HEK293 (cell line): ENCODE measurements around the gene CCDC30.

Experiments used
- BCL11A ChIP-seq: fragments of 450-650 bp; formaldehyde crosslinking; IDR thresholded peaks from 2 replicates; pipeline ENCODE4 v1.5.1; 2016; ENCODE audit warnings: low read depth, missing biosample characterization, missing genetic modification characterization
- ELK4 ChIP-seq: IDR thresholded peaks from 2 replicates; pipeline ENCODE4 v1.6.1; 2011; ENCODE audit warnings: mild to moderate bottlenecking, low read depth, low read length, borderline replicate concordance
- GLIS2 ChIP-seq: fragments of 450-650 bp; formaldehyde crosslinking; IDR thresholded peaks from 2 replicates; pipeline ENCODE4 v1.5.1; 2016; ENCODE audit warnings: missing biosample characterization, missing genetic modification characterization
- KLF10 ChIP-seq: fragments of 450-650 bp; IDR thresholded peaks from 2 replicates; pipeline ENCODE4 v1.5.1; 2018; ENCODE audit warnings: missing biosample characterization, mild to moderate bottlenecking, missing genetic modification characterization
- KLF17 ChIP-seq: fragments of 450-650 bp; formaldehyde crosslinking; IDR thresholded peaks from 2 replicates; pipeline ENCODE4 v1.5.1; 2016; ENCODE audit warnings: missing biosample characterization, missing genetic modification characterization
- KLF8 ChIP-seq: fragments of 450-650 bp; formaldehyde crosslinking; IDR thresholded peaks from 2 replicates; pipeline ENCODE4 v1.5.1; 2016; ENCODE audit warnings: missing biosample characterization, missing genetic modification characterization
- KLF9 ChIP-seq: fragments of 450-650 bp; formaldehyde crosslinking; IDR thresholded peaks from 2 replicates; pipeline ENCODE4 v1.5.1; 2016; ENCODE audit warnings: missing biosample characterization, missing genetic modification characterization, low read depth
- PATZ1 ChIP-seq: fragments of 450-650 bp; formaldehyde crosslinking; IDR thresholded peaks from 2 replicates; pipeline ENCODE4 v1.5.1; 2016; ENCODE audit warnings: missing biosample characterization, missing genetic modification characterization
- PRDM4 ChIP-seq: fragments of 450-650 bp; formaldehyde crosslinking; IDR thresholded peaks from 2 replicates; pipeline ENCODE4 v1.5.1; 2017; ENCODE audit warnings: missing biosample characterization, missing genetic modification characterization
- SCRT2 ChIP-seq: fragments of 450-650 bp; formaldehyde crosslinking; IDR thresholded peaks from 2 replicates; pipeline ENCODE4 v1.5.1; 2016; ENCODE audit warnings: missing biosample characterization, missing genetic modification characterization
- TRIM28 ChIP-seq: IDR thresholded peaks from 2 replicates; pipeline ENCODE4 v1.6.1; 2011; ENCODE audit warnings: low read length, control low read depth, borderline replicate concordance
- ZBTB48 ChIP-seq: fragments of 450-650 bp; formaldehyde crosslinking; IDR thresholded peaks from 2 replicates; pipeline ENCODE4 v1.5.1; 2016; ENCODE audit warnings: missing biosample characterization, missing genetic modification characterization
- ZBTB8A ChIP-seq: fragments of 450-650 bp; formaldehyde crosslinking; IDR thresholded peaks from 2 replicates; pipeline ENCODE4 v1.5.1; 2016; ENCODE audit warnings: missing biosample characterization, missing genetic modification characterization
- ZNF133 ChIP-seq: fragments of 450-650 bp; formaldehyde crosslinking; IDR thresholded peaks from 2 replicates; pipeline ENCODE4 v1.5.1; 2016; ENCODE audit warnings: missing biosample characterization, missing genetic modification characterization
- ZNF169 ChIP-seq: fragments of 450-650 bp; formaldehyde crosslinking; IDR thresholded peaks from 2 replicates; pipeline ENCODE4 v1.5.1; 2016; ENCODE audit warnings: missing biosample characterization, missing genetic modification characterization
- ZNF23 ChIP-seq: fragments of 450-650 bp; formaldehyde crosslinking; IDR thresholded peaks from 2 replicates; pipeline ENCODE4 v1.5.1; 2016; ENCODE audit warnings: missing biosample characterization, missing genetic modification characterization, borderline replicate concordance
- ZNF239 ChIP-seq: fragments of 450-650 bp; formaldehyde crosslinking; IDR thresholded peaks from 2 replicates; pipeline ENCODE4 v1.5.1; 2016; ENCODE audit warnings: missing biosample characterization, missing genetic modification characterization
- ZNF266 ChIP-seq: fragments of 450-650 bp; formaldehyde crosslinking; IDR thresholded peaks from 2 replicates; pipeline ENCODE4 v1.5.1; 2016; ENCODE audit warnings: missing biosample characterization, missing genetic modification characterization, low read depth
- ZNF280C ChIP-seq: fragments of 450-650 bp; formaldehyde crosslinking; IDR thresholded peaks from 2 replicates; pipeline ENCODE4 v1.5.1; 2016; ENCODE audit warnings: missing biosample characterization, missing genetic modification characterization
- ZNF302 ChIP-seq: fragments of 450-650 bp; formaldehyde crosslinking; IDR thresholded peaks from 2 replicates; pipeline ENCODE4 v1.5.1; 2016; ENCODE audit warnings: missing biosample characterization, missing genetic modification characterization, low read depth
- ZNF366 ChIP-seq: fragments of 450-650 bp; formaldehyde crosslinking; conservative IDR thresholded peaks from 2 replicates; pipeline ENCODE4 v1.5.1; 2016; ENCODE audit warnings: missing biosample characterization, missing genetic modification characterization
- ZNF501 ChIP-seq: fragments of 450-650 bp; formaldehyde crosslinking; IDR thresholded peaks from 2 replicates; pipeline ENCODE4 v1.5.1; 2016; ENCODE audit warnings: missing biosample characterization, missing genetic modification characterization
- ZNF510 ChIP-seq: fragments of 450-650 bp; formaldehyde crosslinking; IDR thresholded peaks from 2 replicates; pipeline ENCODE4 v1.5.1; 2018; ENCODE audit warnings: mild to moderate bottlenecking, missing genetic modification characterization, missing biosample characterization; ENCODE audit not compliant: insufficient replicate concordance
- ZNF596 ChIP-seq: fragments of 450-650 bp; IDR thresholded peaks from 2 replicates; pipeline ENCODE4 v1.5.0; 2018; ENCODE audit warnings: missing biosample characterization, mild to moderate bottlenecking, missing genetic modification characterization, moderate library complexity
- ZNF623 ChIP-seq: fragments of 450-650 bp; formaldehyde crosslinking; IDR thresholded peaks from 2 replicates; pipeline ENCODE4 v1.5.1; 2016; ENCODE audit warnings: missing biosample characterization, missing genetic modification characterization
- ZNF654 ChIP-seq: fragments of 450-650 bp; formaldehyde crosslinking; IDR thresholded peaks from 2 replicates; pipeline ENCODE4 v1.5.1; 2016; ENCODE audit warnings: low read depth, missing biosample characterization, missing genetic modification characterization
- ZNF660 ChIP-seq: fragments of 450-650 bp; IDR thresholded peaks from 2 replicates; pipeline ENCODE4 v1.5.1; 2018; ENCODE audit warnings: missing biosample characterization, mild to moderate bottlenecking, missing genetic modification characterization
- ZNF664 ChIP-seq: fragments of 450-650 bp; formaldehyde crosslinking; IDR thresholded peaks from 2 replicates; pipeline ENCODE4 v1.5.1; 2016; ENCODE audit warnings: missing biosample characterization, missing genetic modification characterization
- ZNF670 ChIP-seq: fragments of 450-650 bp; formaldehyde crosslinking; IDR thresholded peaks from 2 replicates; pipeline ENCODE4 v1.5.1; 2016; ENCODE audit warnings: missing biosample characterization, missing genetic modification characterization, low read depth
- ZNF707 ChIP-seq: fragments of 450-650 bp; formaldehyde crosslinking; IDR thresholded peaks from 2 replicates; pipeline ENCODE4 v1.5.1; 2016; ENCODE audit warnings: missing biosample characterization, missing genetic modification characterization
- TF ChIP-seq, protein P1 (sequence below): fragments of 450-650 bp; formaldehyde crosslinking; IDR thresholded peaks from 2 replicates; pipeline ENCODE4 v1.5.1; 2016; ENCODE audit warnings: missing biosample characterization, missing genetic modification characterization, low read depth

CCDC30 gene

GRCh38 chr1:42420911-42421585 lies 42.0 kb upstream of the CCDC30 start (continued):
- TF ChIP-seq ZNF280C (tag by site-specific recombination) = no peak
- no peak for TF ChIP-seq ZNF266 (tag by site-specific recombination)
- peak; percentile 64 for TF ChIP-seq KLF10 (tag by site-specific recombination)
- TF ChIP-seq ZNF366 = 0 out of 2 replicates have a peak, but pooled peaks have one; percentile 31
- TF ChIP-seq ZNF23 (tag by site-specific recombination) = no peak
- no peak for TF ChIP-seq SCRT2
- no peak for TF ChIP-seq ZNF623 (tag by site-specific recombination)
- TF ChIP-seq ZNF654 (tag by site-specific recombination) = no peak
- TF ChIP-seq, protein P1, sequence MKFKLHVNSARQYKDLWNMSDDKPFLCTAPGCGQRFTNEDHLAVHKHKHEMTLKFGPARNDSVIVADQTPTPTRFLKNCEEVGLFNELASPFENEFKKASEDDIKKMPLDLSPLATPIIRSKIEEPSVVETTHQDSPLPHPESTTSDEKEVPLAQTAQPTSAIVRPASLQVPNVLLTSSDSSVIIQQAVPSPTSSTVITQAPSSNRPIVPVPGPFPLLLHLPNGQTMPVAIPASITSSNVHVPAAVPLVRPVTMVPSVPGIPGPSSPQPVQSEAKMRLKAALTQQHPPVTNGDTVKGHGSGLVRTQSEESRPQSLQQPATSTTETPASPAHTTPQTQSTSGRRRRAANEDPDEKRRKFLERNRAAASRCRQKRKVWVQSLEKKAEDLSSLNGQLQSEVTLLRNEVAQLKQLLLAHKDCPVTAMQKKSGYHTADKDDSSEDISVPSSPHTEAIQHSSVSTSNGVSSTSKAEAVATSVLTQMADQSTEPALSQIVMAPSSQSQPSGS = no peak
- peak; percentile 64; the same call in 1 of the 2 replicates for TF ChIP-seq PATZ1 (tag by site-specific recombination)
- no peak for TF ChIP-seq ZNF302
- no peak for TF ChIP-seq ZNF664 (tag by site-specific recombination)
- no peak for TF ChIP-seq ZNF707 (tag by site-specific recombination)
- TF ChIP-seq TRIM28 = peak; percentile 87; the same call in 1 of the 2 replicates
- no peak for TF ChIP-seq BCL11A (tag by site-specific recombination)
- no peak for TF ChIP-seq ZNF239 (tag by site-specific recombination)
- no peak for TF ChIP-seq KLF9 (tag by site-specific recombination)
- TF ChIP-seq KLF17 (tag by site-specific recombination) = no peak
- no peak for TF ChIP-seq KLF8 (tag by site-specific recombination)
- no peak for TF ChIP-seq ZNF596 (tag by site-specific recombination)
- TF ChIP-seq ZNF133 (tag by site-specific recombination) = no peak
- no peak for TF ChIP-seq ZNF510
- TF ChIP-seq ZNF670 (tag by site-specific recombination) = no peak
- 0 out of 2 replicates have a peak, but pooled peaks have one; percentile 18 for TF ChIP-seq PRDM4 (tag by site-specific recombination)
- peak; percentile 28; the same call in 1 of the 2 replicates for TF ChIP-seq GLIS2 (tag by site-specific recombination)
- TF ChIP-seq ZBTB8A (tag by site-specific recombination) = peak; percentile 25; the same call in 1 of the 2 replicates
- TF ChIP-seq ZNF660 (tag by site-specific recombination) = peak; percentile 96
- TF ChIP-seq ZNF169 = no peak
- TF ChIP-seq ZBTB48 (tag by site-specific recombination) = peak; percentile 75; the same call in 1 of the 2 replicates
- no peak for TF ChIP-seq ELK4
- no peak for TF ChIP-seq ZNF501 (tag by site-specific recombination)
